Frontal cortex (tissue), 4 donors: ENCODE data around the gene MACROD1. TPM values are rescaled to one million over a fixed set of nuclear protein-coding genes. Genes with fewer than 3 reads are reported as not detected.
"Not testable (repeated sequence)": the region's sequence is repeated elsewhere in the genome, so short reads cannot be mapped to it uniquely, and the experiment has no call there.

Experiments used
- DNase-seq, 2 donors: peaks; one replicate each; pipeline ENCODE4 v3.0.0; 2012; ENCODE audit warnings: low spot score in 2 of 2
- FAIRE-seq: peaks from 2 replicates; lab custom pipeline; 2012; peaks lifted over from hg19 to GRCh38; lab: Jason Lieb, UNC
- total RNA-seq: library from RNA; depleted of rRNA; stranded (reverse); fragments of >200 nt; gene quantifications from one replicate; pipeline ENCODE4 v1.2.3, GENCODE V29; 2014
- donor health status: control.
- donor health status: control.
- donor health status: control.

Gene MACROD1
- total RNA-seq, 1 donor from 2014 or later, result 19.6 TPM

- no peak for FAIRE-seq
- DNase-seq, result no peak
These were observed 101.4 kb downstream of the MACROD1 start for GRCh38 chr11:64064374-64065140.

GRCh38 chr11:64063777-64064176 is 102.1 kb downstream of the MACROD1 start:
- FAIRE-seq (no peak), DNase-seq (no peak)

GRCh38 chr11:64062185-64063039 is 103.5 kb downstream of the MACROD1 start:
- no peak for FAIRE-seq
- no peak for DNase-seq

- DNase-seq, result peak; percentile 80 to 87
- FAIRE-seq, result no peak
These were observed 105.0 kb downstream of the MACROD1 start for GRCh38 chr11:64060861-64061444.

GRCh38 chr11:64060263-64060860 is 105.6 kb downstream of the MACROD1 start:
- DNase-seq (no peak), FAIRE-seq (no peak)

- FAIRE-seq (no peak), DNase-seq (no peak)
These were observed 106.4 kb downstream of the MACROD1 start for GRCh38 chr11:64059339-64060140.

GRCh38 chr11:64058494-64058893 is 107.4 kb downstream of the MACROD1 start:
- DNase-seq, result no peak
- FAIRE-seq, result no peak

- DNase-seq (no peak), FAIRE-seq (no peak)
These were observed 108.0 kb downstream of the MACROD1 start for GRCh38 chr11:64057890-64058289.

- no peak for DNase-seq
- FAIRE-seq, result no peak
These were observed 109.1 kb downstream of the MACROD1 start for GRCh38 chr11:64056861-64057260.

GRCh38 chr11:64056213-64056785 is 109.6 kb downstream of the MACROD1 start:
- DNase-seq, result no peak
- no peak for FAIRE-seq

GRCh38 chr11:64055077-64055476 is 110.8 kb downstream of the MACROD1 start:
- FAIRE-seq (no peak), DNase-seq (no peak)

- DNase-seq (no peak), FAIRE-seq (no peak)
These were observed 112.2 kb downstream of the MACROD1 start for GRCh38 chr11:64053699-64054098.

GRCh38 chr11:64052938-64053622 is 112.8 kb downstream of the MACROD1 start:
- no peak for FAIRE-seq

GRCh38 chr11:64052436-64052835 is 113.5 kb downstream of the MACROD1 start:
- no peak for DNase-seq
- no peak for FAIRE-seq

More at GRCh38 chr11:64052938-64053622, 112.8 kb downstream of the MACROD1 start:
- no peak for DNase-seq

GRCh38 chr11:64051297-64051696 is 114.6 kb downstream of the MACROD1 start:
- FAIRE-seq (no peak), DNase-seq (no peak)

- FAIRE-seq, result no peak
- DNase-seq, result no peak
These were observed 116.4 kb downstream of the MACROD1 start for GRCh38 chr11:64049509-64049908.

- no peak for FAIRE-seq
- DNase-seq, result peak; percentile 73 to 86
These were observed 117.7 kb downstream of the MACROD1 start for GRCh38 chr11:64048042-64048854.

GRCh38 chr11:64047373-64047772 is 118.5 kb downstream of the MACROD1 start:
- DNase-seq, FAIRE-seq: not testable (repeated sequence)
